Trophoblast cell (in vitro differentiated cells and primary cell): Measurements from ENCODE around the gene DEUP1.
"Not testable (repeated sequence)": the region's sequence is repeated elsewhere in the genome, so short reads cannot be mapped to it uniquely, and the experiment has no call there.

Experiments
- DNase-seq, 2 donors: peaks; one replicate each; pipeline ENCODE4 v3.0.0-alpha.2; 2016
- H2AFZ ChIP-seq: 2 replicates; pipeline ENCODE4 v1.6.1; 2013; ENCODE audit warnings: low read length, moderate library complexity, mild to moderate bottlenecking; ENCODE audit not compliant: insufficient read depth, poor library complexity
- H2AK5ac ChIP-seq: 2 replicates; pipeline ENCODE4 v1.6.1; 2013; ENCODE audit warnings: mild to moderate bottlenecking, low read length
- H2BK120ac ChIP-seq: 2 replicates; pipeline ENCODE4 v1.6.1; 2013; ENCODE audit warnings: low read length, mild to moderate bottlenecking, moderate library complexity; ENCODE audit not compliant: insufficient read depth, poor library complexity
- H2BK12ac ChIP-seq: 2 replicates; pipeline ENCODE4 v1.6.1; 2013; ENCODE audit warnings: mild to moderate bottlenecking, low read length, moderate library complexity
- H2BK5ac ChIP-seq: 2 replicates; pipeline ENCODE4 v1.6.1; 2013; ENCODE audit warnings: low read length, low read depth, moderate library complexity, mild to moderate bottlenecking; ENCODE audit not compliant: poor library complexity
- H3K14ac ChIP-seq: 2 replicates; pipeline ENCODE4 v1.6.1; 2013; ENCODE audit warnings: mild to moderate bottlenecking, low read length
- H3K18ac ChIP-seq: 2 replicates; pipeline ENCODE4 v1.6.1; 2013; ENCODE audit warnings: mild to moderate bottlenecking, low read length
- H3K23ac ChIP-seq: 2 replicates; pipeline ENCODE4 v1.6.1; 2013; ENCODE audit warnings: low read length
- H3K27ac ChIP-seq: 2 replicates; pipeline ENCODE4 v1.5.1; 2013; ENCODE audit warnings: low read depth, mild to moderate bottlenecking, inconsistent platforms, low read length, moderate library complexity
- H3K27me3 ChIP-seq: 2 replicates; pipeline ENCODE4 v1.6.1; 2013; ENCODE audit warnings: inconsistent platforms, mild to moderate bottlenecking, low read length, moderate library complexity; ENCODE audit not compliant: insufficient read depth
- H3K36me3 ChIP-seq, 2 experiments: 1 replicate in 1 of 2; 2 replicates in 1 of 2; pipeline ENCODE4 v1.6.1; 2013; ENCODE audit warnings: low read length in 2 of 2, mild to moderate bottlenecking in 2 of 2, moderate library complexity in 1 of 2; ENCODE audit not compliant: insufficient read depth in 2 of 2, control insufficient read depth in 1 of 2
- H3K4ac ChIP-seq: 2 replicates; pipeline ENCODE4 v1.6.1; 2013; ENCODE audit warnings: low read depth, mild to moderate bottlenecking, low read length, moderate library complexity
- H3K4me1 ChIP-seq, 2 experiments: 1 replicate in 1 of 2; 2 replicates in 1 of 2; pipeline ENCODE4 v1.6.1; 2013; ENCODE audit warnings: low read length in 2 of 2, mild to moderate bottlenecking in 2 of 2, moderate library complexity in 1 of 2; ENCODE audit not compliant: insufficient read depth in 2 of 2, control insufficient read depth in 1 of 2
- H3K4me2 ChIP-seq: 2 replicates; pipeline ENCODE4 v1.6.1; 2013; ENCODE audit warnings: inconsistent platforms, mild to moderate bottlenecking, low read length, moderate library complexity
- H3K4me3 ChIP-seq: 2 replicates; pipeline ENCODE4 v1.5.1; 2013; ENCODE audit warnings: mild to moderate bottlenecking, low read depth, low read length, inconsistent platforms
- H3K79me1 ChIP-seq: one replicate; pipeline ENCODE4 v1.6.1; 2013; ENCODE audit warnings: low read length
- H3K79me2 ChIP-seq: 2 replicates; pipeline ENCODE4 v1.6.1; 2013; ENCODE audit warnings: low read length, mild to moderate bottlenecking; ENCODE audit not compliant: control insufficient read depth, insufficient read depth, poor library complexity
- H3K9ac ChIP-seq: 2 replicates; pipeline ENCODE4 v1.6.1; 2013; ENCODE audit warnings: mild to moderate bottlenecking, low read length
- H3K9me3 ChIP-seq: 2 replicates; pipeline ENCODE4 v1.6.1; 2013; ENCODE audit warnings: low read depth, mild to moderate bottlenecking, control low read depth, inconsistent platforms, low read length; ENCODE audit not compliant: insufficient read depth
- H4K12ac ChIP-seq: 2 replicates; pipeline ENCODE4 v1.6.1; 2013; ENCODE audit warnings: low read depth, mild to moderate bottlenecking, low read length, moderate library complexity
- H4K8ac ChIP-seq: 2 replicates; pipeline ENCODE4 v1.6.1; 2013; ENCODE audit warnings: low read depth, mild to moderate bottlenecking, low read length, moderate library complexity
- H4K91ac ChIP-seq: one replicate; pipeline ENCODE4 v1.6.1; 2013; ENCODE audit warnings: low read depth, mild to moderate bottlenecking, low read length, moderate library complexity
- WGBS: extraction: QIAGEN DNeasy Blood & Tissue Kit; methylation state at CpG from one replicate; pipeline ENCODE4 v1.1.7; 2013; ENCODE audit warnings: missing lambda C conversion rate; ENCODE audit not compliant: insufficient read length, insufficient coverage; ENCODE audit errors: extremely low coverage; 5-methylcytosine and 5-hydroxymethylcytosine counted together

The DEUP1 gene

GRCh38 chr11:93295921-93296575 lies 34.5 kb upstream of the DEUP1 start:
- H3K4me3 ChIP-seq = no peak overlapping the region
- H2BK5ac ChIP-seq = no peak overlapping the region
- no peak overlapping the region for H3K27ac ChIP-seq
- no peaks in the 10 kb centered on the region for H3K36me3 ChIP-seq
- H3K4ac ChIP-seq = no peak overlapping the region
- H3K9ac ChIP-seq = no peak overlapping the region
- no peaks in the 10 kb centered on the region for H3K9me3 ChIP-seq
- no peak overlapping the region for H4K12ac ChIP-seq
- H3K79me2 ChIP-seq = no peaks in the 10 kb centered on the region
- H2AK5ac ChIP-seq = no peak overlapping the region
- H4K91ac ChIP-seq = no peak overlapping the region
- no peak overlapping the region for H2AFZ ChIP-seq
- WGBS = no CpG with 5 or more reads among the region's 4 CpGs
- H3K18ac ChIP-seq = no peak overlapping the region
- H3K14ac ChIP-seq = no peak overlapping the region
- no peak overlapping the region for H4K8ac ChIP-seq
- H3K79me1 ChIP-seq = no peaks in the 10 kb centered on the region
- H2BK12ac ChIP-seq = no peak overlapping the region
- no peak overlapping the region for H3K23ac ChIP-seq
- DNase-seq = no peak
- peaks cover 0 to 3% of the 10 kb centered on the region in 2 experiments for H3K4me1 ChIP-seq
- no peak overlapping the region for H3K4me2 ChIP-seq
- H3K27me3 ChIP-seq = no peaks in the 10 kb centered on the region
- no peak overlapping the region for H2BK120ac ChIP-seq

GRCh38 chr11:93303689-93304088 lies 26.9 kb upstream of the DEUP1 start:
- Histone ChIP-seq H4K91ac (no peak overlapping the region), H2BK120ac (no peak overlapping the region), H3K36me3 (peaks cover 0 to 2% of the 10 kb centered on the region in 2 experiments), H3K14ac (no peak overlapping the region), H2AK5ac (no peak overlapping the region), H4K12ac (no peak overlapping the region), H3K79me2 (no peaks in the 10 kb centered on the region), H3K4me3 (no peak overlapping the region), H2AFZ (no peak overlapping the region), H3K9ac (no peak overlapping the region), H3K4me1 (no peaks in the 10 kb centered on the region), H2BK5ac (no peak overlapping the region), H3K27ac (no peak overlapping the region), H3K4me2 (no peak overlapping the region), H3K4ac (no peak overlapping the region), H3K9me3 (no peaks in the 10 kb centered on the region), H3K18ac (no peak overlapping the region), H3K23ac (no peak overlapping the region), H3K79me1 (no peaks in the 10 kb centered on the region), H2BK12ac (no peak overlapping the region), H4K8ac (no peak overlapping the region), H3K27me3 (no peaks in the 10 kb centered on the region)
- WGBS = no CpG with 5 or more reads among the region's 3 CpGs
- DNase-seq = no peak

GRCh38 chr11:93314399-93314798 lies 16.1 kb upstream of the DEUP1 start:
- H3K79me2 ChIP-seq, H3K4me2 ChIP-seq, H2BK120ac ChIP-seq, H4K12ac ChIP-seq, H2AFZ ChIP-seq, H2BK5ac ChIP-seq, H3K9ac ChIP-seq, H3K79me1 ChIP-seq, H3K36me3 ChIP-seq, H3K14ac ChIP-seq, H2BK12ac ChIP-seq, H3K18ac ChIP-seq, H3K4ac ChIP-seq, H4K91ac ChIP-seq, H3K4me1 ChIP-seq, H3K27me3 ChIP-seq, DNase-seq, H4K8ac ChIP-seq, H3K23ac ChIP-seq, H2AK5ac ChIP-seq, H3K4me3 ChIP-seq, H3K27ac ChIP-seq, H3K9me3 ChIP-seq: not testable (repeated sequence)
- WGBS = no CpG with 5 or more reads among the region's 1 CpG

DNA sequence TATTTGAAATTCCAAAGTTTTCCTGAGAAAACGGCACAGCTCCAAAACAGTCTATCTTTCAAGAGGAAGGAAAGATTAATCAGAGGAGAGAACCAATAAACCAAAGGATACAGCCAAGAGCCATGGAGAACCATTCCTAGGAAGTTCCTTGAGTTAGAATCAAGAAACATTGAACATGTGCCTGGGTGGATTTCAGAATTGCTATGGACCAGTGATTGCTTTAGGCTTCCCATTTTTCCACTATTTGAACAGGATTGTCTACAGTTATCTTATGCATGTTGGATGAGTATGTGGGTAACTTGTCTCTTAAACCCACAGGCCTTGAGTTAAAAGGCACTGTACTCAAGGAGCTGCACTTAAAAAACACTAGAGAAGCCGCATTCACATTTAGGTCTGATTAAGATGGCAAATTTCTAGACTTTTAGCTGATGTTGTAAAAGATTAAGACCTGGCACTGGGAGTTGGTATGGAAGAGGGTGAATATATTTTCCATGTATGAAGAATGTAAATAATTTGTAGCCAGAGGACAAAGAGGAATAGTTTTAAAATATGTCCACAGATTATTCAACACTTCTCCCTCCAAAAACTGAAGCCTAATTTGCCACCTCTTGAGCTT lies 11.2 kb upstream of the DEUP1 start:
- no peak for DNase-seq
- H3K4me2 ChIP-seq = no peak overlapping the region
- no peak overlapping the region for H2AK5ac ChIP-seq
- H2BK12ac ChIP-seq = no peak overlapping the region
- no peaks in the 10 kb centered on the region for H3K9me3 ChIP-seq
- H4K12ac ChIP-seq = no peak overlapping the region
- H4K91ac ChIP-seq = no peak overlapping the region
- H3K27ac ChIP-seq = no peak overlapping the region
- H3K23ac ChIP-seq = no peak overlapping the region
- no peaks in the 10 kb centered on the region for H3K4me1 ChIP-seq
- H2AFZ ChIP-seq = no peak overlapping the region
- no peak overlapping the region for H3K4ac ChIP-seq
- no peaks in the 10 kb centered on the region for H3K79me1 ChIP-seq
- H4K8ac ChIP-seq = no peak overlapping the region
- no peak overlapping the region for H3K9ac ChIP-seq
- WGBS = no CpG with 5 or more reads among the region's 2 CpGs
- no peaks in the 10 kb centered on the region for H3K36me3 ChIP-seq
- no peak overlapping the region for H2BK5ac ChIP-seq
- no peak overlapping the region for H2BK120ac ChIP-seq
- no peak overlapping the region for H3K4me3 ChIP-seq
- no peaks in the 10 kb centered on the region for H3K79me2 ChIP-seq
- no peaks in the 10 kb centered on the region for H3K27me3 ChIP-seq
- no peak overlapping the region for H3K14ac ChIP-seq
- H3K18ac ChIP-seq = no peak overlapping the region
